Mucosa of descending colon (tissue), 3 donors: ENCODE measurements around the gene ACAD10. TPM values are rescaled to one million over a fixed set of nuclear protein-coding genes. Genes with fewer than 3 reads are reported as not detected.

ENCODE experiments used
- ATAC-seq: fragments of 200-7000 bp; cut with Tn5 transposase; one replicate; pipeline ENCODE4 v1.9.1; 2020; ENCODE audit warnings: mild to moderate bottlenecking, moderate library complexity
- DNase-seq, 3 donors: peaks; one replicate each; pipeline ENCODE4 v3.0.0-alpha.2; 2020
- H3K36me3 ChIP-seq: fragments of 200-600 bp; one replicate; pipeline ENCODE4 v1.8.0; 2021; ENCODE audit warnings: low read depth, mild to moderate bottlenecking
- H3K4me1 ChIP-seq: fragments of 200-600 bp; one replicate; pipeline ENCODE4 v1.8.0; 2021; ENCODE audit warnings: low read depth, mild to moderate bottlenecking
- H3K4me3 ChIP-seq: fragments of 200-600 bp; one replicate; pipeline ENCODE4 v1.8.0; 2021; ENCODE audit warnings: mild to moderate bottlenecking
- H3K9me3 ChIP-seq: fragments of 200-600 bp; one replicate; pipeline ENCODE4 v1.8.0; 2021; ENCODE audit warnings: mild to moderate bottlenecking
- intact Hi-C, 2 donors: fragments of 100-400 bp; cut with DNase I in 1 of 2; cut with micrococcal nuclease in 1 of 2; formaldehyde crosslinking; loops; one replicate each; pipeline versions ENCODE4 v1.11.0 to v1.11.1; 2022; cut with DNase I, micrococcal nuclease
- total RNA-seq, 3 donors: library from RNA; stranded (reverse); fragmentation: NEBNext Ultra II Directional in 2 of 3; extraction: Animal tissue kit (Norgen Biotek cat#: 25700) in 2 of 3; gene quantifications; one replicate each; pipeline versions ENCODE4 v1.2.1 to v1.2.4, GENCODE V29; 2021 to 2023
- TF ChIP-seq, protein P1 (sequence below): fragments of 200-600 bp; IDR thresholded peaks from one replicate; pipeline ENCODE4 v1.8.0; 2022; ENCODE audit warnings: antibody characterized with exemption, mild to moderate bottlenecking
- donor health status: DM: no; HTN: no; CAD: no; lungs with moderate emphysema.
- donor health status: DM: no; HTN: no; CAD: no.
- donor health status: DM: no; HTN: yes; CAD: no.

ACAD10 gene
- total RNA-seq, 3 donors from 2014 or later: 36.5 to 55.8 (median 37.9) TPM

GRCh38 chr12:111789779-111790178 is 103.9 kb downstream of the ACAD10 start:
- Histone ChIP-seq H3K4me1 (peaks cover 2% of the 10 kb centered on the region), H3K36me3 (peaks cover under 1% of the 10 kb centered on the region), H3K4me3 (no peak overlapping the region), H3K9me3 (no peaks in the 10 kb centered on the region)
- DNase-seq: no peak
- intact Hi-C loops: loop anchor here in 1 of 2 donors (5.0 kb wide), 1 partner anchor 32 kb away; no protein-coding TSS in a partner anchor
- TF ChIP-seq, protein P1, sequence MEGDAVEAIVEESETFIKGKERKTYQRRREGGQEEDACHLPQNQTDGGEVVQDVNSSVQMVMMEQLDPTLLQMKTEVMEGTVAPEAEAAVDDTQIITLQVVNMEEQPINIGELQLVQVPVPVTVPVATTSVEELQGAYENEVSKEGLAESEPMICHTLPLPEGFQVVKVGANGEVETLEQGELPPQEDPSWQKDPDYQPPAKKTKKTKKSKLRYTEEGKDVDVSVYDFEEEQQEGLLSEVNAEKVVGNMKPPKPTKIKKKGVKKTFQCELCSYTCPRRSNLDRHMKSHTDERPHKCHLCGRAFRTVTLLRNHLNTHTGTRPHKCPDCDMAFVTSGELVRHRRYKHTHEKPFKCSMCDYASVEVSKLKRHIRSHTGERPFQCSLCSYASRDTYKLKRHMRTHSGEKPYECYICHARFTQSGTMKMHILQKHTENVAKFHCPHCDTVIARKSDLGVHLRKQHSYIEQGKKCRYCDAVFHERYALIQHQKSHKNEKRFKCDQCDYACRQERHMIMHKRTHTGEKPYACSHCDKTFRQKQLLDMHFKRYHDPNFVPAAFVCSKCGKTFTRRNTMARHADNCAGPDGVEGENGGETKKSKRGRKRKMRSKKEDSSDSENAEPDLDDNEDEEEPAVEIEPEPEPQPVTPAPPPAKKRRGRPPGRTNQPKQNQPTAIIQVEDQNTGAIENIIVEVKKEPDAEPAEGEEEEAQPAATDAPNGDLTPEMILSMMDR: no peak
- ATAC-seq: no peak

GRCh38 chr12:111791507-111791906 is 105.7 kb downstream of the ACAD10 start:
- Histone ChIP-seq H3K9me3 (no peaks in the 10 kb centered on the region), H3K36me3 (no peaks in the 10 kb centered on the region), H3K4me1 (peaks cover 2% of the 10 kb centered on the region), H3K4me3 (no peak overlapping the region)
- ATAC-seq (no peak), DNase-seq (no peak)
- TF ChIP-seq, protein P1: no peak
- intact Hi-C loops: loop anchor here in 1 of 2 donors (5.0 kb wide), 1 partner anchor 34 kb away; no protein-coding TSS in a partner anchor

DNA sequence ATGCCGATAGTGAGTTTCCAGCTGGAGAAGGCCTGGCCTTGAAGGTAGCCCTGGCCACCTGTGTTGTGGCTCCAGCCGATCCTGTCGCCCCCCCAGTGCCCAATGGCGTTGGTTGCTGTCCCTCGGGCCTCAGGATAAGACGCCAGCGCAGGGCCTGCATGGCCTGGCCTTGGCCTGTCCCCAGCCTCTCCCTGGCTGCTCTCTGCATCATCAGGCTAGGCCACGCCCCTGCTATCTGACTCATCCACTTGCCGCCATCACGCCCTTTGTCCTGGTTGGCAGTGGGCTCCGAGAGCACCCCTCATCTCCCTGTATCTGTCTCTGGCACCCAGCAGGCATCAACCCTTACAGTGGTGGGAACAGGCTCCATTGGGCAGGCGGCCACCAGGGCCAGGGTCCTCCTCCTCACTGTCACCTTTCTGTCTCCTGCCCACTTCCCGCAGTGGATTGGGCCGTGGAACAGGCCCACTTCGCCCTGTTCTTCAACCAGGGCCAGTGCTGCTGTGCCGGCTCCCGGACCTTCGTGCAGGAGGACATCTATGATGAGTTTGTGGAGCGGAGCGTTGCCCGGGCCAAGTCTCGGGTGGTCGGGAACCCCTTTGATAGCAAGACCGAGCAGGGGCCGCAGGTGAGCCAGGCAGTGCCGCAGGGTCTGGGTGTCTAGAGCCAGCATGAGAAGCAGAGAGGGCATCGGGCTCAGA is 106.5 kb downstream of the ACAD10 start:
- intact Hi-C loops: loop anchor here in 1 of 2 donors (5.0 kb wide), 1 partner anchor 35 kb away; no protein-coding TSS in a partner anchor
- ATAC-seq (peak; percentile 88), DNase-seq (peak; percentile 66 to 73 (median 69))
- H3K9me3 ChIP-seq: no peaks in the 10 kb centered on the region
- TF ChIP-seq, protein P1: no peak
- no peak overlapping the region for H3K4me3 ChIP-seq
- H3K36me3 ChIP-seq: no peaks in the 10 kb centered on the region
- H3K4me1 ChIP-seq: peaks cover 2% of the 10 kb centered on the region

- peaks cover 2% of the 10 kb centered on the region for H3K4me1 ChIP-seq
- DNase-seq (no peak), ATAC-seq (no peak)
- intact Hi-C loops: loop anchor here in 1 of 2 donors (5.0 kb wide), 1 partner anchor 36 kb away; no protein-coding TSS in a partner anchor
- H3K36me3 ChIP-seq: peaks cover 1% of the 10 kb centered on the region
- TF ChIP-seq, protein P1: no peak
- no peak overlapping the region for H3K4me3 ChIP-seq
- H3K9me3 ChIP-seq: no peaks in the 10 kb centered on the region
Observed at GRCh38 chr12:111792856-111793235, 107.0 kb downstream of the ACAD10 start.

- Histone ChIP-seq H3K4me3 (no peak overlapping the region), H3K9me3 (no peaks in the 10 kb centered on the region), H3K4me1 (no peaks in the 10 kb centered on the region), H3K36me3 (peaks cover 27% of the 10 kb centered on the region)
- intact Hi-C loops: no loop called here
- TF ChIP-seq, protein P1: no peak
- no peak for DNase-seq
- no peak for ATAC-seq
Observed at GRCh38 chr12:111798182-111798581, 112.3 kb downstream of the ACAD10 start.
